A549 (cell line): ENCODE measurements around the gene ADCYAP1R1. TPM values are rescaled to one million over a fixed set of nuclear protein-coding genes. Genes with fewer than 3 reads are reported as not detected.

Source experiments
- ATAC-seq, 2 experiments: fragments of 200-7000 bp in 1 of 2; fragments of >200 bp in 1 of 2; cut with Nextera tagmentation in 1 of 2; cut with Tn5 transposase in 1 of 2; 3 replicates each; pipeline versions ENCODE4 v1.8.0 to v1.9.1; 2018 to 2020; ENCODE audit warnings: mild to moderate bottlenecking in 1 of 2, moderate library complexity in 1 of 2
- CTCF ChIA-PET: fragments of 300-600 bp; sonication (Branson Sonifier 250); formaldehyde crosslinking; extraction: SDS; loops from one replicate; lab custom pipeline; 2021; ENCODE audit warnings: antibody characterized with exemption, inconsistent platforms; lab: Yijun Ruan, JAX
- POLR2A ChIA-PET: fragments of 350-600 bp; formaldehyde crosslinking; extraction: SDS; loops from one replicate; lab custom pipeline; 2021; ENCODE audit warnings: antibody characterized with exemption, inconsistent platforms; lab: Yijun Ruan, JAX
- DNase-seq, 2 experiments: peaks; one replicate each; pipeline versions ENCODE4 v3.0.0 to v3.0.0-alpha.2; 2011 to 2016; ENCODE audit warnings: low read depth in 1 of 2, low spot score in 1 of 2
- FAIRE-seq: peaks from 2 replicates; lab custom pipeline; 2011; peaks lifted over from hg19 to GRCh38; lab: Jason Lieb, UNC
- H3K27ac ChIP-seq, 2 experiments: fragments of >200 bp; sonication (Bioruptor Twin); formaldehyde crosslinking; 3 replicates each; pipeline ENCODE4 v1.5.1; 2016 to 2017
- H3K4me1 ChIP-seq: fragments of >200 bp; sonication (Bioruptor Twin); formaldehyde crosslinking; 3 replicates; pipeline ENCODE4 v1.6.1; 2016
- H3K4me2 ChIP-seq: fragments of >200 bp; sonication (Bioruptor Twin); formaldehyde crosslinking; 3 replicates; pipeline ENCODE4 v1.6.1; 2016
- H3K4me3 ChIP-seq: fragments of >200 bp; sonication (Bioruptor Twin); formaldehyde crosslinking; 3 replicates; pipeline ENCODE4 v1.5.1; 2016
- H3K9me3 ChIP-seq: fragments of >200 bp; sonication (Bioruptor Twin); formaldehyde crosslinking; 3 replicates; pipeline ENCODE4 v1.6.1; 2016
- ATOH8 ChIP-seq: fragments of 250-450 bp; sonication (Bioruptor Pico); IDR thresholded peaks from 2 replicates; pipeline ENCODE4 v1.5.0; 2020; ENCODE audit warnings: low read depth, mild to moderate bottlenecking, moderate library complexity
- BCL3 ChIP-seq: fragments of >200 bp; sonication (Bioruptor Twin); formaldehyde crosslinking; IDR thresholded peaks from 3 replicates; pipeline ENCODE4 v1.6.1; 2016
- CHD4 ChIP-seq: fragments of 200-600 bp; sonication (generic); IDR thresholded peaks from 2 replicates; pipeline ENCODE4 v1.6.1; 2016; ENCODE audit warnings: antibody characterized with exemption, mild to moderate bottlenecking, borderline replicate concordance
- E2F6 ChIP-seq: IDR thresholded peaks from 2 replicates; pipeline ENCODE4 v1.6.1; 2012; ENCODE audit warnings: low read depth, borderline replicate concordance
- EP300 ChIP-seq, 2 experiments: fragments of >200 bp; sonication (Bioruptor Twin); formaldehyde crosslinking; IDR thresholded peaks; 2 replicates in 1 of 2; 3 replicates in 1 of 2; pipeline ENCODE4 v1.6.1; 2016 to 2017
- ESRRA ChIP-seq: fragments of 150-350 bp; IDR thresholded peaks from 2 replicates; pipeline ENCODE4 v1.6.1; 2014; ENCODE audit warnings: mild to moderate bottlenecking, low read length, borderline replicate concordance
- FOSL2 ChIP-seq, 2 experiments: fragments of 450-650 bp in 1 of 2; fragments of >200 bp in 1 of 2; sonication (Bioruptor Twin) in 1 of 2; formaldehyde crosslinking; IDR thresholded peaks; 2 replicates each; pipeline versions ENCODE4 v1.5.0 to v1.6.1; 2016 to 2020; ENCODE audit warnings: mild to moderate bottlenecking in 1 of 2, moderate library complexity in 1 of 2
- FOXS1 ChIP-seq: fragments of 250-450 bp; sonication (Bioruptor Pico); IDR thresholded peaks from 2 replicates; pipeline ENCODE4 v1.5.0; 2020; ENCODE audit warnings: mild to moderate bottlenecking, moderate library complexity
- GATA3 ChIP-seq: IDR thresholded peaks from 2 replicates; pipeline ENCODE4 v1.6.1; 2012; ENCODE audit warnings: borderline replicate concordance
- HDAC2 ChIP-seq: fragments of 200-600 bp; sonication (generic); IDR thresholded peaks from 2 replicates; pipeline ENCODE4 v1.6.1; 2016
- HEYL ChIP-seq: fragments of 250-450 bp; sonication (Bioruptor Pico); IDR thresholded peaks from 2 replicates; pipeline ENCODE4 v1.8.0; 2021; ENCODE audit warnings: mild to moderate bottlenecking, moderate library complexity
- HOXB5 ChIP-seq: fragments of 250-450 bp; sonication (Bioruptor Pico); IDR thresholded peaks from 2 replicates; pipeline ENCODE4 v1.5.0; 2020; ENCODE audit warnings: mild to moderate bottlenecking, moderate library complexity
- MAFK ChIP-seq: fragments of 450-650 bp; IDR thresholded peaks from 2 replicates; pipeline ENCODE4 v1.6.1; 2014; ENCODE audit not compliant: partially characterized antibody
- NFE2L2 ChIP-seq: fragments of 150-350 bp; conservative IDR thresholded peaks from 2 replicates; pipeline ENCODE4 v1.6.1; 2014; ENCODE audit warnings: low read length
- NPAS2 ChIP-seq: fragments of 250-450 bp; sonication (Bioruptor Pico); IDR thresholded peaks from 2 replicates; pipeline ENCODE4 v1.8.0; 2022; ENCODE audit warnings: mild to moderate bottlenecking, moderate library complexity, borderline replicate concordance
- NR3C1 ChIP-seq: fragments of >200 bp; sonication (Bioruptor Twin); formaldehyde crosslinking; IDR thresholded peaks from 3 replicates; pipeline ENCODE4 v1.6.1; 2017
- POLR2A ChIP-seq: IDR thresholded peaks from 2 replicates; pipeline ENCODE4 v1.6.1; 2012; ENCODE audit warnings: mild to moderate bottlenecking, low read length
- RCOR1 ChIP-seq: fragments of 150-350 bp; IDR thresholded peaks from 2 replicates; pipeline ENCODE4 v1.6.1; 2014; ENCODE audit warnings: antibody characterized with exemption, low read length, low read depth
- RNF2 ChIP-seq: fragments of 200-600 bp; sonication (generic); IDR thresholded peaks from 2 replicates; pipeline ENCODE4 v1.6.1; 2016; ENCODE audit warnings: low read depth, mild to moderate bottlenecking, antibody characterized with exemption, moderate library complexity, borderline replicate concordance
- SMC3 ChIP-seq: fragments of >200 bp; sonication (Bioruptor Twin); formaldehyde crosslinking; IDR thresholded peaks from 3 replicates; pipeline ENCODE4 v1.6.1; 2018; ENCODE audit warnings: inconsistent platforms
- USF2 ChIP-seq: fragments of 450-650 bp; IDR thresholded peaks from 2 replicates; pipeline ENCODE4 v1.6.1; 2014; ENCODE audit warnings: antibody characterized with exemption
- ZC3H11A ChIP-seq: fragments of 450-650 bp; IDR thresholded peaks from 2 replicates; pipeline ENCODE4 v1.6.1; 2014; ENCODE audit warnings: antibody characterized with exemption, mild to moderate bottlenecking
- WGBS: methylation state at CpG from one replicate; pipeline ENCODE4 v1.1.6; 2017; ENCODE audit errors: missing lambda C conversion rate; 5-methylcytosine and 5-hydroxymethylcytosine counted together
- polyA plus RNA-seq, 4 experiments: library from polyadenylated mRNA; depleted of rRNA in 3 of 4; stranded (reverse); fragments of >200 nt; fragmentation: RNase III in 1 of 4; extraction: RNeasy Plus Mini Kit Qiagen cat#74134 plus additional on column Dnase treatment in 1 of 4; gene quantifications; 2 replicates in 3 of 4; 3 replicates in 1 of 4; pipeline ENCODE4 v1.2.3, GENCODE V29; 2011 to 2017

ADCYAP1R1 gene
- polyA plus RNA-seq, 2 of the 4 experiments (the other 2 are of a cell fraction) = 0.01 TPM; not detected in 1

GRCh38 chr7:31095286-31096197, 43.4 kb downstream of the ADCYAP1R1 start:
- H3K4me1 ChIP-seq = no peaks in the 10 kb centered on the region
- CTCF ChIA-PET = interaction anchor here (0.8 to 5.9 kb wide), 5 partner anchors 10 to 112 kb away, joined by 3 to 26 read pairs (median 4); no protein-coding TSS in a partner anchor
- 32% methylated on average over 9 of the region's 15 CpGs for whole genome bisulfite sequencing
- DNase-seq = no peak
- no peaks in the 10 kb centered on the region for H3K9me3 ChIP-seq
- FAIRE-seq = no peak
- no peak overlapping the region for H3K27ac ChIP-seq
- TF ChIP-seq MAFK (no peak), RNF2 (no peak), FOXS1 (CRISPR knock-in tag) (no peak), GATA3 (no peak), FOSL2 (IDR thresholded peaks at IDR 0.05) (no peak), FOSL2 (CRISPR knock-in tag; IDR thresholded peaks at IDR 0.05) (no peak), ESRRA (no peak), CHD4 (no peak), HEYL (CRISPR knock-in tag) (no peak), E2F6 (no peak), ATOH8 (CRISPR knock-in tag) (no peak), HDAC2 (no peak), POLR2A (no peak), HOXB5 (CRISPR knock-in tag) (no peak)
- TF ChIP-seq, all 56 proteins: peak for 0
- POLR2A ChIA-PET = no interaction called here
- ATAC-seq = no peak
- Histone ChIP-seq H3K4me3 (no peak overlapping the region), H3K4me2 (no peak overlapping the region)

GRCh38 chr7:31096198-31096876, 44.2 kb downstream of the ADCYAP1R1 start:
- FAIRE-seq (no peak), ATAC-seq (no peak), DNase-seq (no peak)
- no peaks in the 10 kb centered on the region for H3K4me1 ChIP-seq
- H3K9me3 ChIP-seq = no peaks in the 10 kb centered on the region
- no peak overlapping the region for H3K4me2 ChIP-seq
- H3K4me3 ChIP-seq = no peak overlapping the region
- POLR2A ChIA-PET = no interaction called here
- TF ChIP-seq NPAS2 (CRISPR knock-in tag) = no peak
- TF ChIP-seq FOXS1 (CRISPR knock-in tag) = no peak
- TF ChIP-seq ZC3H11A = no peak
- no peak for TF ChIP-seq RNF2
- TF ChIP-seq USF2 = no peak
- no peak for TF ChIP-seq MAFK
- no peak for TF ChIP-seq SMC3
- TF ChIP-seq NFE2L2 = no peak
- no peak for TF ChIP-seq RCOR1
- no peak for TF ChIP-seq BCL3
- TF ChIP-seq HEYL (CRISPR knock-in tag) = no peak
- no peak for TF ChIP-seq EP300 (IDR thresholded peaks at IDR 0.05)
- no peak for TF ChIP-seq NR3C1
- WGBS = 12% methylated on average over 6 of the region's 8 CpGs
- CTCF ChIA-PET = interaction anchor here (0.8 to 5.9 kb wide), 6 partner anchors 10 to 113 kb away, joined by 3 to 26 read pairs (median 4); no protein-coding TSS in a partner anchor
- H3K27ac ChIP-seq = no peak overlapping the region
